HCT116 (cell line): ENCODE data around the gene VPS35L. TPM values are rescaled to one million over a fixed set of nuclear protein-coding genes. Genes with fewer than 3 reads are reported as not detected.

ENCODE experiments used
- ATAC-seq: fragments of 200-7000 bp; cut with Tn5 transposase; 2 replicates; pipeline ENCODE4 v1.9.1; 2020; ENCODE audit warnings: mild to moderate bottlenecking, moderate library complexity
- BruUV-seq: library from RNA; stranded (reverse); fragments of 400-500 nt; replicated peaks from 2 replicates; lab custom pipeline; 2021; lab: Mats Ljungman, UMichigan
- CTCF ChIA-PET: fragments of 300-600 bp; sonication (Branson Sonifier 250); formaldehyde crosslinking; loops from one replicate; lab custom pipeline; 2021; ENCODE audit warnings: antibody characterized with exemption; lab: Charles Lee
- POLR2A ChIA-PET: fragments of 300-600, 350-600 bp; sonication (Branson Sonifier 250); formaldehyde crosslinking; loops from one replicate; lab custom pipeline; 2021; ENCODE audit warnings: antibody characterized with exemption; lab: Charles Lee
- RAD21 ChIA-PET, 2 experiments: fragments of 300-600 bp; sonication (Branson Sonifier 250); formaldehyde crosslinking; loops; one replicate each; lab custom pipeline; 2023; ENCODE audit warnings: low total read pairs in 2 of 2; ENCODE audit not compliant: uncharacterized antibody in 2 of 2, unreplicated experiment in 2 of 2, low non-redundant PET in 1 of 2; lab: Charles Lee
- DNase-seq: peaks from one replicate; pipeline ENCODE4 v3.0.0-alpha.2; 2010; ENCODE audit warnings: low read depth, low spot score
- H2AFZ ChIP-seq: fragments of 200-600 bp; shearing (Covaris generic), sonication (generic); 2 replicates; pipeline ENCODE4 v1.6.1; 2017; ENCODE audit warnings: low read depth, mixed run types, mixed read lengths, antibody characterized with exemption, low read length; ENCODE audit not compliant: poor library complexity, severe bottlenecking
- H3K27ac ChIP-seq: 2 replicates; pipeline ENCODE4 v1.5.1; 2012; ENCODE audit warnings: low read depth, low read length
- H3K27me3 ChIP-seq: fragments of 200-600 bp; sonication (generic); 2 replicates; pipeline ENCODE4 v1.6.1; 2016; ENCODE audit warnings: mixed run types, low read length, mixed read lengths; ENCODE audit not compliant: insufficient read depth
- H3K36me3 ChIP-seq, 2 experiments: fragments of 200-500 bp in 1 of 2; fragments of 200-600 bp in 1 of 2; sonication (Bioruptor generic) in 1 of 2; sonication (generic) in 1 of 2; 2 replicates each; pipeline versions ENCODE4 v1.5.1 to v1.6.1; 2014 to 2016; ENCODE audit warnings: low read length in 2 of 2, inconsistent platforms in 1 of 2, mixed read lengths in 1 of 2, mixed run types in 1 of 2; ENCODE audit not compliant: insufficient read depth in 2 of 2, control insufficient read depth in 1 of 2
- H3K4me1 ChIP-seq, 2 experiments: fragments of 200-600 bp in 1 of 2; sonication (generic) in 1 of 2; 2 replicates each; pipeline versions ENCODE4 v1.5.1 to v1.6.1; 2012 to 2017; ENCODE audit warnings: low read length in 2 of 2, inconsistent platforms in 1 of 2, mild to moderate bottlenecking in 1 of 2, mixed read lengths in 1 of 2, mixed run types in 1 of 2, moderate library complexity in 1 of 2; ENCODE audit not compliant: insufficient read depth in 2 of 2, control insufficient read depth in 1 of 2
- H3K4me2 ChIP-seq: fragments of 200-600 bp; sonication (generic); 2 replicates; pipeline ENCODE4 v1.6.1; 2017; ENCODE audit warnings: mixed run types, low read length, mixed read lengths
- H3K4me3 ChIP-seq, 2 experiments: fragments of 200-600 bp in 1 of 2; sonication (generic) in 1 of 2; replicated peaks in 1 of 2; 2 replicates each; pipeline ENCODE4 v1.5.1; 2011 to 2016; ENCODE audit warnings: low read length in 2 of 2, control low read depth in 1 of 2, low read depth in 1 of 2, mild to moderate bottlenecking in 1 of 2, mixed read lengths in 1 of 2, mixed run types in 1 of 2
- H3K79me2 ChIP-seq: fragments of 200-600 bp; sonication (generic); 2 replicates; pipeline ENCODE4 v1.6.1; 2017; ENCODE audit warnings: mild to moderate bottlenecking, mixed run types, low read length, moderate library complexity, mixed read lengths; ENCODE audit not compliant: insufficient read depth
- H3K9ac ChIP-seq: fragments of 200-600 bp; sonication (generic); 2 replicates; pipeline ENCODE4 v1.6.1; 2016; ENCODE audit warnings: low read length, mixed read lengths
- H3K9me2 ChIP-seq: fragments of 200-600 bp; sonication (generic), shearing (Covaris generic); 2 replicates; pipeline ENCODE4 v1.6.1; 2017; ENCODE audit warnings: mixed run types, mild to moderate bottlenecking, moderate library complexity; ENCODE audit not compliant: insufficient read depth
- H3K9me3 ChIP-seq, 2 experiments: fragments of 200-500 bp in 1 of 2; fragments of 200-600 bp in 1 of 2; sonication (Bioruptor generic) in 1 of 2; sonication (generic) in 1 of 2; 2 replicates each; pipeline ENCODE4 v1.6.1; 2014 to 2017; ENCODE audit warnings: low read length in 2 of 2, mixed read lengths in 2 of 2, inconsistent platforms in 1 of 2, low read depth in 1 of 2, mild to moderate bottlenecking in 1 of 2, mixed run types in 1 of 2, moderate library complexity in 1 of 2; ENCODE audit not compliant: control insufficient read depth in 1 of 2, insufficient read depth in 1 of 2
- H4K20me1 ChIP-seq: fragments of 200-600 bp; sonication (generic), shearing (Covaris generic); 2 replicates; pipeline ENCODE4 v1.6.1; 2017; ENCODE audit warnings: mixed run types, mild to moderate bottlenecking, moderate library complexity; ENCODE audit not compliant: insufficient read depth
- CBX3 ChIP-seq: IDR thresholded peaks from 2 replicates; pipeline ENCODE4 v1.6.1; 2012; ENCODE audit warnings: low read depth
- CEBPB ChIP-seq: IDR thresholded peaks from 2 replicates; pipeline ENCODE4 v1.6.1; 2012; ENCODE audit warnings: low read depth
- ELF1 ChIP-seq: IDR thresholded peaks from 2 replicates; pipeline ENCODE4 v1.6.1; 2012; ENCODE audit warnings: low read depth, borderline replicate concordance
- EZH2phosphoT487 ChIP-seq: fragments of 200-600 bp; IDR thresholded peaks from 2 replicates; pipeline ENCODE4 v1.6.1; 2018; ENCODE audit warnings: antibody characterized with exemption, borderline replicate concordance
- FOSL1 ChIP-seq: IDR thresholded peaks from 2 replicates; pipeline ENCODE4 v1.6.1; 2012; ENCODE audit warnings: low read depth
- POLR2A ChIP-seq: IDR thresholded peaks from 2 replicates; pipeline ENCODE4 v1.7.0; 2011; ENCODE audit warnings: borderline replicate concordance; ENCODE audit not compliant: insufficient read depth, insufficient read length; ENCODE audit errors: extremely low read depth
- POLR2AphosphoS5 ChIP-seq: IDR thresholded peaks from 2 replicates; pipeline ENCODE4 v1.6.1; 2011; ENCODE audit warnings: mild to moderate bottlenecking, low read depth, low read length, moderate library complexity
- RAD21 ChIP-seq: IDR thresholded peaks from 2 replicates; pipeline ENCODE4 v1.6.1; 2012; ENCODE audit warnings: low read depth, mild to moderate bottlenecking
- SIN3A ChIP-seq: IDR thresholded peaks from 2 replicates; pipeline ENCODE4 v1.6.1; 2012; ENCODE audit warnings: low read depth
- SP1 ChIP-seq: IDR thresholded peaks from 2 replicates; pipeline ENCODE4 v1.6.1; 2012; ENCODE audit warnings: low read depth
- SRF ChIP-seq: IDR thresholded peaks from 2 replicates; pipeline ENCODE4 v1.6.1; 2012; ENCODE audit warnings: low read depth
- YY1 ChIP-seq: IDR thresholded peaks from 2 replicates; pipeline ENCODE4 v1.6.1; 2011; ENCODE audit warnings: low read length, low read depth, moderate library complexity, mild to moderate bottlenecking; ENCODE audit not compliant: insufficient replicate concordance; ENCODE audit errors: extremely low read depth
- ZNF274 ChIP-seq: fragments of 200-500 bp; sonication (Bioruptor generic); IDR thresholded peaks from 2 replicates; pipeline ENCODE4 v1.6.1; 2014; ENCODE audit warnings: mild to moderate bottlenecking, low read depth, low read length, inconsistent platforms
- intact Hi-C: fragments of 100-400 bp; cut with micrococcal nuclease; formaldehyde crosslinking; loops from 2 replicates; pipeline ENCODE4 v1.10.0; 2022
- total RNA-seq: library from RNA; stranded (reverse); gene quantifications from one replicate; pipeline ENCODE4 v1.2.1, GENCODE V29; 2021; ENCODE audit not compliant: unreplicated experiment
- TF ChIP-seq, protein P1 (sequence below): IDR thresholded peaks from 2 replicates; pipeline ENCODE4 v1.6.1; 2012; ENCODE audit warnings: low read depth
- TF ChIP-seq, protein P2 (sequence below): IDR thresholded peaks from 2 replicates; pipeline ENCODE4 v1.6.1; 2012
- TF ChIP-seq, protein P3 (sequence below): IDR thresholded peaks from 2 replicates; pipeline ENCODE4 v1.6.1; 2012
- TF ChIP-seq, protein P4 (sequence below): IDR thresholded peaks from 2 replicates; pipeline ENCODE4 v1.6.1; 2011; ENCODE audit warnings: mild to moderate bottlenecking, low read length, moderate library complexity; ENCODE audit not compliant: insufficient replicate concordance; ENCODE audit errors: extremely low read depth
- TF ChIP-seq, protein P5 (sequence below), 3 experiments: fragments of 200-600 bp in 1 of 3; sonication (generic) in 1 of 3; IDR thresholded peaks in 2 of 3; conservative IDR thresholded peaks in 1 of 3; 2 replicates each; pipeline ENCODE4 v1.5.1; 2012 to 2017; ENCODE audit warnings: low read depth in 2 of 3, low read length in 2 of 3, antibody characterized with exemption in 1 of 3, borderline replicate concordance in 1 of 3, control low read depth in 1 of 3, mild to moderate bottlenecking in 1 of 3, mixed read lengths in 1 of 3, mixed run types in 1 of 3, moderate library complexity in 1 of 3; ENCODE audit not compliant: insufficient read depth in 1 of 3

Gene VPS35L
- total RNA-seq, 1 experiment from 2014 or later: 21.4 TPM

DNA sequence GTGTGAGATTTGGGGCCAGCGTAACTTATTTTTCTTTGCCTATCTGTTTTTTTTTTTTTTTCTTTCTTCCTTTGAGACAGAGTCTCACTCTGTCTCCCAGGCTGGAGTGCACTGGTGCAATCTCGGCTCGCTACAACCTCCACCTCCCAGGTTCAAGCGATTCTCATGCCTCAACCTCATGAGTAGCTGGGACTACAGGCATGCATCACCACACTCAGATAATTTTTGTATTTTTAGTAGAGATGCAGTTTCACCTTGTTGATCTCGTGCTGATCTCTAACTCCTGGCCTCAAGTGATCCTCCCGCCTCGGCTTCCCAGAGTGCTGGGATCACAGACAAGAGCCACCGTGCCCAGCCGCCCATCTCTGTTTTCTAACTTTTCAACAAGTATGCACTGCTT lies 63.4 kb downstream of the VPS35L start:
- TF ChIP-seq ZNF274 (no peak), FOSL1 (no peak), YY1 (no peak), CEBPB (no peak), SRF (no peak), ELF1 (no peak), CBX3 (no peak), SP1 (no peak), POLR2A (no peak), POLR2AphosphoS5 (no peak), SIN3A (no peak), RAD21 (no peak), EZH2phosphoT487 (no peak)
- TF ChIP-seq, protein P1, sequence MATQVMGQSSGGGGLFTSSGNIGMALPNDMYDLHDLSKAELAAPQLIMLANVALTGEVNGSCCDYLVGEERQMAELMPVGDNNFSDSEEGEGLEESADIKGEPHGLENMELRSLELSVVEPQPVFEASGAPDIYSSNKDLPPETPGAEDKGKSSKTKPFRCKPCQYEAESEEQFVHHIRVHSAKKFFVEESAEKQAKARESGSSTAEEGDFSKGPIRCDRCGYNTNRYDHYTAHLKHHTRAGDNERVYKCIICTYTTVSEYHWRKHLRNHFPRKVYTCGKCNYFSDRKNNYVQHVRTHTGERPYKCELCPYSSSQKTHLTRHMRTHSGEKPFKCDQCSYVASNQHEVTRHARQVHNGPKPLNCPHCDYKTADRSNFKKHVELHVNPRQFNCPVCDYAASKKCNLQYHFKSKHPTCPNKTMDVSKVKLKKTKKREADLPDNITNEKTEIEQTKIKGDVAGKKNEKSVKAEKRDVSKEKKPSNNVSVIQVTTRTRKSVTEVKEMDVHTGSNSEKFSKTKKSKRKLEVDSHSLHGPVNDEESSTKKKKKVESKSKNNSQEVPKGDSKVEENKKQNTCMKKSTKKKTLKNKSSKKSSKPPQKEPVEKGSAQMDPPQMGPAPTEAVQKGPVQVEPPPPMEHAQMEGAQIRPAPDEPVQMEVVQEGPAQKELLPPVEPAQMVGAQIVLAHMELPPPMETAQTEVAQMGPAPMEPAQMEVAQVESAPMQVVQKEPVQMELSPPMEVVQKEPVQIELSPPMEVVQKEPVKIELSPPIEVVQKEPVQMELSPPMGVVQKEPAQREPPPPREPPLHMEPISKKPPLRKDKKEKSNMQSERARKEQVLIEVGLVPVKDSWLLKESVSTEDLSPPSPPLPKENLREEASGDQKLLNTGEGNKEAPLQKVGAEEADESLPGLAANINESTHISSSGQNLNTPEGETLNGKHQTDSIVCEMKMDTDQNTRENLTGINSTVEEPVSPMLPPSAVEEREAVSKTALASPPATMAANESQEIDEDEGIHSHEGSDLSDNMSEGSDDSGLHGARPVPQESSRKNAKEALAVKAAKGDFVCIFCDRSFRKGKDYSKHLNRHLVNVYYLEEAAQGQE: no peak
- TF ChIP-seq, protein P2, sequence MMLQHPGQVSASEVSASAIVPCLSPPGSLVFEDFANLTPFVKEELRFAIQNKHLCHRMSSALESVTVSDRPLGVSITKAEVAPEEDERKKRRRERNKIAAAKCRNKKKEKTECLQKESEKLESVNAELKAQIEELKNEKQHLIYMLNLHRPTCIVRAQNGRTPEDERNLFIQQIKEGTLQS: no peak
- TF ChIP-seq, protein P3, sequence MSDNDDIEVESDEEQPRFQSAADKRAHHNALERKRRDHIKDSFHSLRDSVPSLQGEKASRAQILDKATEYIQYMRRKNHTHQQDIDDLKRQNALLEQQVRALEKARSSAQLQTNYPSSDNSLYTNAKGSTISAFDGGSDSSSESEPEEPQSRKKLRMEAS: no peak
- TF ChIP-seq, protein P4, sequence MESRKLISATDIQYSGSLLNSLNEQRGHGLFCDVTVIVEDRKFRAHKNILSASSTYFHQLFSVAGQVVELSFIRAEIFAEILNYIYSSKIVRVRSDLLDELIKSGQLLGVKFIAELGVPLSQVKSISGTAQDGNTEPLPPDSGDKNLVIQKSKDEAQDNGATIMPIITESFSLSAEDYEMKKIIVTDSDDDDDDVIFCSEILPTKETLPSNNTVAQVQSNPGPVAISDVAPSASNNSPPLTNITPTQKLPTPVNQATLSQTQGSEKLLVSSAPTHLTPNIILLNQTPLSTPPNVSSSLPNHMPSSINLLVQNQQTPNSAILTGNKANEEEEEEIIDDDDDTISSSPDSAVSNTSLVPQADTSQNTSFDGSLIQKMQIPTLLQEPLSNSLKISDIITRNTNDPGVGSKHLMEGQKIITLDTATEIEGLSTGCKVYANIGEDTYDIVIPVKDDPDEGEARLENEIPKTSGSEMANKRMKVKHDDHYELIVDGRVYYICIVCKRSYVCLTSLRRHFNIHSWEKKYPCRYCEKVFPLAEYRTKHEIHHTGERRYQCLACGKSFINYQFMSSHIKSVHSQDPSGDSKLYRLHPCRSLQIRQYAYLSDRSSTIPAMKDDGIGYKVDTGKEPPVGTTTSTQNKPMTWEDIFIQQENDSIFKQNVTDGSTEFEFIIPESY: no peak
- TF ChIP-seq, protein P5, sequence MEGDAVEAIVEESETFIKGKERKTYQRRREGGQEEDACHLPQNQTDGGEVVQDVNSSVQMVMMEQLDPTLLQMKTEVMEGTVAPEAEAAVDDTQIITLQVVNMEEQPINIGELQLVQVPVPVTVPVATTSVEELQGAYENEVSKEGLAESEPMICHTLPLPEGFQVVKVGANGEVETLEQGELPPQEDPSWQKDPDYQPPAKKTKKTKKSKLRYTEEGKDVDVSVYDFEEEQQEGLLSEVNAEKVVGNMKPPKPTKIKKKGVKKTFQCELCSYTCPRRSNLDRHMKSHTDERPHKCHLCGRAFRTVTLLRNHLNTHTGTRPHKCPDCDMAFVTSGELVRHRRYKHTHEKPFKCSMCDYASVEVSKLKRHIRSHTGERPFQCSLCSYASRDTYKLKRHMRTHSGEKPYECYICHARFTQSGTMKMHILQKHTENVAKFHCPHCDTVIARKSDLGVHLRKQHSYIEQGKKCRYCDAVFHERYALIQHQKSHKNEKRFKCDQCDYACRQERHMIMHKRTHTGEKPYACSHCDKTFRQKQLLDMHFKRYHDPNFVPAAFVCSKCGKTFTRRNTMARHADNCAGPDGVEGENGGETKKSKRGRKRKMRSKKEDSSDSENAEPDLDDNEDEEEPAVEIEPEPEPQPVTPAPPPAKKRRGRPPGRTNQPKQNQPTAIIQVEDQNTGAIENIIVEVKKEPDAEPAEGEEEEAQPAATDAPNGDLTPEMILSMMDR (IDR thresholded peaks at IDR 0.05 in 2 of 3, conservative IDR thresholded peaks at IDR 0.05 in 1 of 3; ENCODE audit: borderline replicate concordance in 1 of 3, insufficient read depth in 1 of 3, low read depth in 2 of 3, low read length in 2 of 3): no peak
- H3K27ac ChIP-seq: no peak overlapping the region
- no peak for ATAC-seq
- intact Hi-C loops: no loop called here
- no peaks in the 10 kb centered on the region for H3K9me2 ChIP-seq
- H3K79me2 ChIP-seq: no peaks in the 10 kb centered on the region
- no peaks in the 10 kb centered on the region for H3K36me3 ChIP-seq
- no peaks in the 10 kb centered on the region for H4K20me1 ChIP-seq
- DNase-seq: no peak
- no peaks in the 10 kb centered on the region for H3K27me3 ChIP-seq
- RAD21 ChIA-PET: no interaction called here
- no peak overlapping the region for H3K9ac ChIP-seq
- no peak overlapping the region for H3K4me3 ChIP-seq
- BruUV-seq: no TSS peak
- H2AFZ ChIP-seq: no peak overlapping the region
- no peaks in the 10 kb centered on the region for H3K9me3 ChIP-seq
- no peaks in the 10 kb centered on the region for H3K4me1 ChIP-seq
- POLR2A ChIA-PET: no interaction called here
- CTCF ChIA-PET: no interaction called here
- no peak overlapping the region for H3K4me2 ChIP-seq
